Spleen (tissue), 11 donors: ENCODE results near the gene GRIK4. TPM values are rescaled to one million over a fixed set of nuclear protein-coding genes. Genes with fewer than 3 reads are reported as not detected.

Experiments used
- DNase-seq: peaks from one replicate; pipeline ENCODE4 v3.0.0-alpha.2; 2020
- H3K27ac ChIP-seq, 8 donors: fragments of 200-600 bp; sonication (generic) in 7 of 8; 1 replicate in 4 of 8; 2 replicates in 4 of 8; pipeline versions ENCODE4 v1.5.0 to v1.8.0; 2016 to 2021; ENCODE audit warnings: inconsistent platforms in 4 of 8, mild to moderate bottlenecking in 4 of 8, moderate library complexity in 1 of 8
- H3K27me3 ChIP-seq, 7 donors: fragments of 200-600 bp; sonication (generic) in 6 of 7; replicated peaks in 1 of 7; 1 replicate in 4 of 7; 2 replicates in 3 of 7; pipeline versions ENCODE4 v1.5.0 to v1.8.0; 2016 to 2021; ENCODE audit warnings: inconsistent platforms in 3 of 7, mild to moderate bottlenecking in 1 of 7
- H3K36me3 ChIP-seq, 6 donors: fragments of 200-600 bp; sonication (generic) in 5 of 6; 1 replicate in 4 of 6; 2 replicates in 2 of 6; pipeline versions ENCODE4 v1.5.0 to v1.8.0; 2016 to 2021; ENCODE audit warnings: inconsistent platforms in 2 of 6
- H3K4me1 ChIP-seq, 6 donors: fragments of 200-600 bp; sonication (generic) in 5 of 6; 1 replicate in 3 of 6; 2 replicates in 3 of 6; pipeline versions ENCODE4 v1.5.0 to v1.8.0; 2016 to 2021; ENCODE audit warnings: inconsistent platforms in 3 of 6
- H3K4me3 ChIP-seq, 8 donors: fragments of 200-600 bp; sonication (generic) in 7 of 8; 1 replicate in 4 of 8; 2 replicates in 4 of 8; pipeline versions ENCODE4 v1.5.0 to v1.8.0; 2016 to 2021; ENCODE audit warnings: inconsistent platforms in 4 of 8, mild to moderate bottlenecking in 4 of 8, moderate library complexity in 2 of 8
- H3K9me3 ChIP-seq, 8 donors: fragments of 200-600 bp; sonication (generic) in 7 of 8; 1 replicate in 4 of 8; 2 replicates in 4 of 8; pipeline versions ENCODE4 v1.5.0 to v1.8.0; 2016 to 2021; ENCODE audit warnings: inconsistent platforms in 4 of 8
- POLR2A ChIP-seq, 3 donors: fragments of 450-650 bp; IDR thresholded peaks; one replicate each; pipeline ENCODE4 v1.5.1; 2017; ENCODE audit warnings: antibody characterized with exemption in 3 of 3, mild to moderate bottlenecking in 1 of 3
- POLR2AphosphoS5 ChIP-seq, 3 donors: sonication (generic); formaldehyde crosslinking; IDR thresholded peaks; one replicate each; pipeline ENCODE4 v1.5.1; 2017; ENCODE audit warnings: antibody characterized with exemption in 3 of 3
- WGBS, 5 donors: extraction: QIAGEN DNeasy Blood & Tissue Kit in 3 of 5; methylation state at CpG; one replicate each; pipeline versions ENCODE4 v1.1.5 to v1.1.7; 2013 to 2018; 5-methylcytosine and 5-hydroxymethylcytosine counted together
- intact Hi-C: fragments of 100-400 bp; cut with DNase I; formaldehyde crosslinking; loops from one replicate; pipeline ENCODE4 v1.15.0; 2023; ENCODE audit warnings: low total_unique reads
- polyA plus RNA-seq, 3 donors: library from polyadenylated mRNA; stranded (reverse); fragments of 200-250 nt; gene quantifications; one replicate each; pipeline ENCODE4 v1.2.1, GENCODE V29; 2013
- total RNA-seq, 7 donors: library from RNA; depleted of rRNA in 3 of 7; stranded (reverse); fragments of >200 nt in 3 of 7; fragmentation: NEBNext Ultra II Directional in 4 of 7; extraction: Animal tissue kit (Norgen Biotek cat#: 25700) in 4 of 7; gene quantifications; one replicate each; pipeline versions ENCODE4 v1.1.0 to v1.2.1, GENCODE V29; 2016 to 2021
- TF ChIP-seq, protein P1 (sequence below), 11 experiments: fragments of 200-600 bp in 7 of 11; fragments of 450-650 bp in 4 of 11; sonication (generic) in 4 of 11; IDR thresholded peaks in 8 of 11; conservative IDR thresholded peaks in 3 of 11; 1 replicate in 7 of 11; 2 replicates in 4 of 11; pipeline versions ENCODE4 v1.4.0 to v1.8.0; 2016 to 2021; ENCODE audit warnings: antibody characterized with exemption in 11 of 11, inconsistent platforms in 4 of 11, mild to moderate bottlenecking in 1 of 11
- donor health status: healthy with polysubstance abuse.
- donor health status: DM: no; HTN: no; CAD: no; lungs with moderate emphysema.
- donor health status: DM: no; HTN: no; CAD: no.
- donor health status: Bipolar disorder and iron deficiency.
- donor health status: healthy.
- donor health status: DM: no; HTN: no; CAD: no.
- donor health status: DM: yes; HTN: yes; CAD: no.

Gene GRIK4
- total and polyA plus RNA-seq, 10 donors: 0.04 to 2.4 (median 0.59) TPM

GRCh38 chr11:120794748-120795147 lies 283.2 kb downstream of the GRIK4 start:
- WGBS, 5 donors: 75 to 88% (median 78%) methylated on average over 9 of the region's 9 CpGs
- Histone ChIP-seq H3K4me1 (no peaks in the 10 kb centered on the region), H3K4me3 (no peak overlapping the region), H3K27ac (no peak overlapping the region), H3K27me3 (peaks cover 0 to 76% (median 0%) of the 10 kb centered on the region in 7 donors), H3K9me3 (no peaks in the 10 kb centered on the region), H3K36me3 (no peaks in the 10 kb centered on the region)
- intact Hi-C loops: no loop called here
- DNase-seq: no peak
- TF ChIP-seq, protein P1, sequence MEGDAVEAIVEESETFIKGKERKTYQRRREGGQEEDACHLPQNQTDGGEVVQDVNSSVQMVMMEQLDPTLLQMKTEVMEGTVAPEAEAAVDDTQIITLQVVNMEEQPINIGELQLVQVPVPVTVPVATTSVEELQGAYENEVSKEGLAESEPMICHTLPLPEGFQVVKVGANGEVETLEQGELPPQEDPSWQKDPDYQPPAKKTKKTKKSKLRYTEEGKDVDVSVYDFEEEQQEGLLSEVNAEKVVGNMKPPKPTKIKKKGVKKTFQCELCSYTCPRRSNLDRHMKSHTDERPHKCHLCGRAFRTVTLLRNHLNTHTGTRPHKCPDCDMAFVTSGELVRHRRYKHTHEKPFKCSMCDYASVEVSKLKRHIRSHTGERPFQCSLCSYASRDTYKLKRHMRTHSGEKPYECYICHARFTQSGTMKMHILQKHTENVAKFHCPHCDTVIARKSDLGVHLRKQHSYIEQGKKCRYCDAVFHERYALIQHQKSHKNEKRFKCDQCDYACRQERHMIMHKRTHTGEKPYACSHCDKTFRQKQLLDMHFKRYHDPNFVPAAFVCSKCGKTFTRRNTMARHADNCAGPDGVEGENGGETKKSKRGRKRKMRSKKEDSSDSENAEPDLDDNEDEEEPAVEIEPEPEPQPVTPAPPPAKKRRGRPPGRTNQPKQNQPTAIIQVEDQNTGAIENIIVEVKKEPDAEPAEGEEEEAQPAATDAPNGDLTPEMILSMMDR (IDR thresholded peaks at IDR 0.05 in 8 of 11, conservative IDR thresholded peaks at IDR 0.05 in 3 of 11): no peak
- TF ChIP-seq POLR2A (IDR thresholded peaks at IDR 0.05) (no peak), POLR2AphosphoS5 (IDR thresholded peaks at IDR 0.05) (no peak)

DNA sequence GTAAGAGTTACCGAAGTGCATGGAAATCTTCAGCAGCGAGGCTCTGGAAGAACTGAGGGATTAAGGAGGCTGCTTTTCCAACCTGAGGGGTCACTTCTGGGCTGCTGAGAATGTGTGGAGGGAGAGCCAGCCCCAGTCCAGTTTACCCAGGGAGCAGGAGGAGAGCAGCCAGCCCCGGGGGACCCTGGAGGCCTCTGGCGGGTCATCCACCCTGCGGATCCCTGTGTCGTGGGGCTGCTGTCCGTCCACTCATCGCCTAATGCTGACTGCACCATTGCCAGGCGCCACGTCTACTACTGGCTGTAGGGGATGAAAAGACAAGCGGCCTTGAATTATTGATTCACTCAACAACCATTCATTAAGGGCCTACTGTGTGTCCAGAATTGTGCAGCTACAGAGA lies 283.6 kb downstream of the GRIK4 start:
- Histone ChIP-seq H3K36me3 (no peaks in the 10 kb centered on the region), H3K4me3 (no peak overlapping the region), H3K9me3 (no peaks in the 10 kb centered on the region), H3K27me3 (peaks cover 0 to 76% (median 0%) of the 10 kb centered on the region in 7 donors), H3K4me1 (no peaks in the 10 kb centered on the region), H3K27ac (no peak overlapping the region)
- intact Hi-C loops: no loop called here
- WGBS, 5 donors: 72 to 91% (median 86%) methylated on average over 7 to 11 of the region's 11 CpGs
- DNase-seq: no peak
- TF ChIP-seq, protein P1 (IDR thresholded peaks at IDR 0.05 in 8 of 11, conservative IDR thresholded peaks at IDR 0.05 in 3 of 11): no peak
- no peak for TF ChIP-seq POLR2A (IDR thresholded peaks at IDR 0.05)
- no peak for TF ChIP-seq POLR2AphosphoS5 (IDR thresholded peaks at IDR 0.05)

DNA sequence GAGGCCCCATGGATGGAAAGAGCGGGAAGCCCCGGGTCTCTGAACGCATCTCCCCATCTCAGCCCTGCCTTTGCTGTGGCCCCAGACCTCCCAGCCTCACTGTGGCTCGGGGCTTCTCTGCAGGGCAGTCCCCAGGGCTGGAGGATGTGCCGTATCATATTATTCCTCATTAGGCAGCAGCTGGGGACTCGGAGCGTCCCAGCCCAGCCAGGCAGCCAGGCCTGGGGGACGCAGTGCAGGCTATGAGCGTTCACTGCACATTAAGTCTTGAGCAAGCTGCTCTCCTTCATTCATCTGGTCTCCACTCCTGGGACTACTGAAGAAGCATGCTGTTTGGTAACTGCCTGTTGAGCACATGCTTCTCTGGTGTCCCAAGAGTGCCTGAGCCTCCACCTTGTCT lies 285.6 kb downstream of the GRIK4 start:
- Histone ChIP-seq H3K4me1 (no peaks in the 10 kb centered on the region), H3K27ac (no peak overlapping the region), H3K27me3 (peaks cover 0 to 71% (median 0%) of the 10 kb centered on the region in 7 donors), H3K4me3 (no peak overlapping the region), H3K9me3 (no peaks in the 10 kb centered on the region), H3K36me3 (no peaks in the 10 kb centered on the region)
- intact Hi-C loops: no loop called here
- 60 to 80% (median 74%) methylated on average over 2 to 9 of the region's 9 CpGs; no CpG with 5 or more reads in 1 of the 5 donors for WGBS, 5 donors
- no peak for TF ChIP-seq POLR2A (IDR thresholded peaks at IDR 0.05)
- TF ChIP-seq, protein P1 (IDR thresholded peaks at IDR 0.05 in 8 of 11, conservative IDR thresholded peaks at IDR 0.05 in 3 of 11): no peak
- no peak for TF ChIP-seq POLR2AphosphoS5 (IDR thresholded peaks at IDR 0.05)
- no peak for DNase-seq

- no peak overlapping the region for H3K27ac ChIP-seq
- H3K36me3 ChIP-seq: no peaks in the 10 kb centered on the region
- no peaks in the 10 kb centered on the region for H3K9me3 ChIP-seq
- H3K27me3 ChIP-seq: peaks cover 0 to 62% (median 0%) of the 10 kb centered on the region in 7 donors
- no peak overlapping the region for H3K4me3 ChIP-seq
- WGBS, 5 donors: 67 to 90% (median 77%) methylated on average over 3 of the region's 3 CpGs
- TF ChIP-seq, protein P1 (IDR thresholded peaks at IDR 0.05 in 8 of 11, conservative IDR thresholded peaks at IDR 0.05 in 3 of 11): no peak
- TF ChIP-seq POLR2AphosphoS5 (IDR thresholded peaks at IDR 0.05) (no peak), POLR2A (IDR thresholded peaks at IDR 0.05) (no peak)
- intact Hi-C loops: no loop called here
- no peaks in the 10 kb centered on the region for H3K4me1 ChIP-seq
- DNase-seq: no peak
These were observed 287.3 kb downstream of the GRIK4 start for GRCh38 chr11:120798854-120799253.
